Measurements from ENCODE around the gene MICAL3. TPM values are rescaled to one million over a fixed set of nuclear protein-coding genes. Genes with fewer than 3 reads are reported as not detected.
A peak's percentile ranks its signal among the peaks of the same experiment; 100 is the strongest.

The MICAL3 gene
- total RNA-seq, 1 experiment from 2014 or later, result 23.7 TPM

DNA sequence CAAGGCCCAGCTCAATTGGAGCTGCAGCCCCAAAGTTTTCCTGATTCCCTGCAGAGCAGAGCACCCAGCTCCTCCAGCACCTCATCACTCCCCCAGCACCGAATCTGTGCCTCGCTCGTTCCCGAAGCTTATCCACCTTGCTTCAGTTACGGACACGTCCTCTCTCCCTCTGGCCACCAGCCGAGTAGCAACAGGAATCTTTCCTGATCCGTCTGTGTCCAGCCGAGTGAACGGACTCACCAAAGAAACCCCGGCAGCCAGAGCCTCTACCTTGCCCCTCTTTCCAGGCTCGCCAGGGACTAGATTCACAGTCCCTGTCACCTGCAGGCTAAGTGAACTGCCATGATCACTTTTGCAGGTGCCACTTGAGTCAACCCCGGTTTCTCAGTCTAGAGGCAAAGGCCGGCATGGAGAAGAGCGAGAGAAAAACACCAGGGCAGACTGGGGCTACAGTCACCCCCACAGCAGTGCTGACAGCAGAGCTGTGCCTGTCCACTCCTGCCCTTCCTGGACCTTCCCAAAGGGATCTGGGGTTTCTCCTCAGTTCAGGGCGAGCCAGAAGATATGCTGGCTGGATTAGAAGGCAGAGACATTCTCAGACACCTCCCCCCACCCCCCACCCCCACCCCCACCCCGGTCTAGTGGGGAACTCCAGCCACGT lies 282.4 kb downstream of the MICAL3 start:
- no peak overlapping the region for H3K4me3 ChIP-seq (ENCODE audit: low read length)
- BruUV-seq (replicated peaks), result no TSS peak
- no peaks in the 10 kb centered on the region for H3K27me3 ChIP-seq (ENCODE audit: low read length)
- POLR2A ChIA-PET (ENCODE audit: unreplicated experiment), result no interaction called here
- no peaks in the 10 kb centered on the region for H3K9me2 ChIP-seq (replicated peaks; ENCODE audit: low read length)
- no peak overlapping the region for H3K9ac ChIP-seq (ENCODE audit: low read length)
- H3K9me3 ChIP-seq (ENCODE audit: low read length), result no peaks in the 10 kb centered on the region
- intact Hi-C loops (cut with micrococcal nuclease), result no loop called here
- CTCF ChIA-PET, result interaction anchor here (0.6 to 1.2 kb wide), 3 partner anchors 23 to 43 kb away, joined by 3 to 7 read pairs (median 3); no protein-coding TSS in a partner anchor
- no peaks in the 10 kb centered on the region for H3K36me3 ChIP-seq (ENCODE audit: low read depth, low read length)
- no peak for DNase-seq
- H3K4me2 ChIP-seq (ENCODE audit: low read length), result no peak overlapping the region
- no peak for TF ChIP-seq EZH2phosphoT487 (IDR thresholded peaks at IDR 0.05; ENCODE audit: borderline replicate concordance, low read length)
- TF ChIP-seq CTCF (conservative IDR thresholded peaks at IDR 0.05; ENCODE audit: low read depth, low read length), result no peak
- no peak for TF ChIP-seq EZH2 (IDR thresholded peaks at IDR 0.05; ENCODE audit: low read length, unreplicated experiment)
- no peaks in the 10 kb centered on the region for H3F3A ChIP-seq (ENCODE audit: low read length, unreplicated experiment)
- H3K79me2 ChIP-seq (ENCODE audit: low read length), result no peaks in the 10 kb centered on the region
- H3K27ac ChIP-seq (ENCODE audit: low read length), result no peak overlapping the region
- H4K20me1 ChIP-seq (ENCODE audit: low read length), result no peaks in the 10 kb centered on the region
- peak; percentile 19; the same call in 1 of the 2 replicates for ATAC-seq
- no peaks in the 10 kb centered on the region for H3K4me1 ChIP-seq (ENCODE audit: insufficient read depth, low read length)
- no peak overlapping the region for H2AFZ ChIP-seq (ENCODE audit: low read length)

- no peaks in the 10 kb centered on the region for H3K79me2 ChIP-seq (ENCODE audit: low read length)
- intact Hi-C loops (cut with micrococcal nuclease), result no loop called here
- H3K9me3 ChIP-seq (ENCODE audit: low read length), result no peaks in the 10 kb centered on the region
- no peaks in the 10 kb centered on the region for H3K27me3 ChIP-seq (ENCODE audit: low read length)
- CTCF ChIA-PET, result interaction anchor here (0.9 kb wide), 1 partner anchor 181 kb away, joined by 3 read pairs; no protein-coding TSS in a partner anchor
- POLR2A ChIA-PET (ENCODE audit: unreplicated experiment), result no interaction called here
- H3F3A ChIP-seq (ENCODE audit: low read length, unreplicated experiment), result no peaks in the 10 kb centered on the region
- H4K20me1 ChIP-seq (ENCODE audit: low read length), result no peaks in the 10 kb centered on the region
- H3K27ac ChIP-seq (ENCODE audit: low read length), result no peak overlapping the region
- H3K4me2 ChIP-seq (ENCODE audit: low read length), result no peak overlapping the region
- H3K9me2 ChIP-seq (replicated peaks; ENCODE audit: low read length), result no peaks in the 10 kb centered on the region
- no peak for TF ChIP-seq CTCF (conservative IDR thresholded peaks at IDR 0.05; ENCODE audit: low read depth, low read length)
- TF ChIP-seq EZH2phosphoT487 (IDR thresholded peaks at IDR 0.05; ENCODE audit: borderline replicate concordance, low read length), result no peak
- no peak for TF ChIP-seq EZH2 (IDR thresholded peaks at IDR 0.05; ENCODE audit: low read length, unreplicated experiment)
- H3K9ac ChIP-seq (ENCODE audit: low read length), result no peak overlapping the region
- BruUV-seq (replicated peaks), result no TSS peak
- H3K4me1 ChIP-seq (ENCODE audit: insufficient read depth, low read length), result no peaks in the 10 kb centered on the region
- ATAC-seq, result no peak
- H3K36me3 ChIP-seq (ENCODE audit: low read depth, low read length), result peaks cover 4% of the 10 kb centered on the region; the same call in 1 of the 2 replicates
- no peak overlapping the region for H3K4me3 ChIP-seq (ENCODE audit: low read length)
- H2AFZ ChIP-seq (ENCODE audit: low read length), result no peak overlapping the region
- DNase-seq, result no peak
Measured at GRCh38 chr22:17739196-17739975, 285.0 kb downstream of the MICAL3 start.
